Common myeloid progenitor, CD34-positive (primary cell): ENCODE results near the gene MAZ.

Experiments
- CTCF ChIA-PET: fragments of 350-600 bp; sonication (Branson Sonifier 250); formaldehyde crosslinking; loops from one replicate; lab custom pipeline; 2021; ENCODE audit warnings: antibody characterized with exemption; lab: Charles Lee
- POLR2A ChIA-PET: fragments of 350-600 bp; sonication (Branson Sonifier 250); formaldehyde crosslinking; loops from one replicate; lab custom pipeline; 2021; ENCODE audit warnings: antibody characterized with exemption; lab: Charles Lee
- DNase-seq, 3 donors: peaks; one replicate each; pipeline versions ENCODE4 v3.0.0 to v3.0.0-alpha.2; 2013
- H3K27ac ChIP-seq, 2 experiments: 1 replicate in 1 of 2; 2 replicates in 1 of 2; pipeline ENCODE4 v1.7.0; 2013; ENCODE audit warnings: inconsistent platforms in 2 of 2, low read length in 2 of 2, mild to moderate bottlenecking in 2 of 2, low read depth in 1 of 2, moderate library complexity in 1 of 2; ENCODE audit not compliant: severe bottlenecking in 2 of 2, insufficient read depth in 1 of 2, poor library complexity in 1 of 2
- H3K27me3 ChIP-seq, 5 experiments: replicated peaks in 2 of 5; 1 replicate in 3 of 5; 2 replicates in 2 of 5; pipeline versions ENCODE4 v1.6.1 to v1.7.0; 2013; ENCODE audit warnings: low read length in 4 of 5, mild to moderate bottlenecking in 2 of 5, moderate library complexity in 2 of 5, inconsistent platforms in 1 of 5; ENCODE audit not compliant: insufficient read depth in 5 of 5, control insufficient read depth in 4 of 5
- H3K36me3 ChIP-seq, 4 experiments: 1 replicate in 2 of 4; 2 replicates in 2 of 4; pipeline versions ENCODE4 v1.6.1 to v1.7.0; 2013; ENCODE audit warnings: low read length in 3 of 4, control low read depth in 1 of 4, mild to moderate bottlenecking in 1 of 4; ENCODE audit not compliant: control insufficient read depth in 4 of 4, insufficient read depth in 4 of 4
- H3K4me1 ChIP-seq, 4 experiments: 1 replicate in 3 of 4; 2 replicates in 1 of 4; pipeline versions ENCODE4 v1.6.1 to v1.7.1; 2013; ENCODE audit warnings: low read length in 3 of 4, mild to moderate bottlenecking in 3 of 4, control low read depth in 1 of 4, inconsistent platforms in 1 of 4, moderate library complexity in 1 of 4; ENCODE audit not compliant: control insufficient read depth in 4 of 4, insufficient read depth in 4 of 4; ENCODE audit errors: control extremely low read depth in 1 of 4
- H3K4me3 ChIP-seq, 7 experiments: 1 replicate in 4 of 7; 2 replicates in 3 of 7; pipeline versions ENCODE4 v1.5.1 to v1.7.0; 2013; ENCODE audit warnings: mild to moderate bottlenecking in 7 of 7, low read length in 6 of 7, moderate library complexity in 6 of 7, inconsistent platforms in 2 of 7, low read depth in 2 of 7, control low read depth in 1 of 7; ENCODE audit not compliant: insufficient read depth in 4 of 7, control insufficient read depth in 1 of 7; ENCODE audit errors: extremely low read depth in 1 of 7
- H3K9me3 ChIP-seq, 5 experiments: 1 replicate in 4 of 5; 2 replicates in 1 of 5; pipeline versions ENCODE4 v1.6.1 to v1.7.1; 2013; ENCODE audit warnings: low read length in 4 of 5, mild to moderate bottlenecking in 2 of 5, inconsistent platforms in 1 of 5, low read depth in 1 of 5, moderate library complexity in 1 of 5; ENCODE audit not compliant: control insufficient read depth in 4 of 5, insufficient read depth in 2 of 5; ENCODE audit errors: control extremely low read depth in 1 of 5
- WGBS: methylation state at CpG from one replicate; pipeline ENCODE4 v1.1.5; 2013; ENCODE audit not compliant: insufficient coverage; 5-methylcytosine and 5-hydroxymethylcytosine counted together

The MAZ gene

GRCh38 chr16:29860218-29860617 lies 53.9 kb downstream of the MAZ start:
- CTCF ChIA-PET: interaction anchor here (0.6 to 2.1 kb wide), 4 partner anchors 11 to 17 kb away, joined by 4 to 14 read pairs (median 4); no protein-coding TSS in a partner anchor
- Histone ChIP-seq H3K4me1 (peaks cover 0 to 17% (median 13%) of the 10 kb centered on the region in 4 experiments), H3K4me3 (no peak overlapping the region), H3K27me3 (no peaks in the 10 kb centered on the region), H3K27ac (no peak overlapping the region), H3K36me3 (peaks cover 10 to 32% (median 21%) of the 10 kb centered on the region in 4 experiments), H3K9me3 (no peaks in the 10 kb centered on the region)
- WGBS: 91% methylated on average over 6 of the region's 9 CpGs
- POLR2A ChIA-PET: no interaction called here
- DNase-seq: no peak
